Fibroblast of lung (primary cell): ENCODE measurements around the gene ZNF697. TPM values are rescaled to one million over a fixed set of nuclear protein-coding genes. Genes with fewer than 3 reads are reported as not detected.
"Not testable (repeated sequence)": the region's sequence is repeated elsewhere in the genome, so short reads cannot be mapped to it uniquely, and the experiment has no call there.

Experiments used
- DNase-seq, 2 donors: peaks; one replicate each; pipeline versions ENCODE4 v3.0.0 to v3.0.0-alpha.2; 2010; ENCODE audit warnings: low read depth in 2 of 2
- H2AFZ ChIP-seq: 2 replicates; pipeline ENCODE4 v1.5.1; 2012; ENCODE audit warnings: low read length, control low read depth, inconsistent platforms
- H3K27ac ChIP-seq: 2 replicates; pipeline ENCODE4 v1.5.1; 2011; ENCODE audit warnings: low read length, control low read depth; ENCODE audit not compliant: insufficient read depth
- H3K27me3 ChIP-seq: 2 replicates; pipeline ENCODE4 v1.5.1; 2011; ENCODE audit warnings: mild to moderate bottlenecking, low read length; ENCODE audit not compliant: control insufficient read depth, insufficient read depth
- H3K36me3 ChIP-seq: 2 replicates; pipeline ENCODE4 v1.5.1; 2011; ENCODE audit warnings: low read length; ENCODE audit not compliant: control insufficient read depth, insufficient read depth
- H3K4me1 ChIP-seq: 2 replicates; pipeline ENCODE4 v1.5.1; 2011; ENCODE audit warnings: low read length; ENCODE audit not compliant: control insufficient read depth, insufficient read depth; ENCODE audit errors: extremely low read depth
- H3K4me2 ChIP-seq: 2 replicates; pipeline ENCODE4 v1.5.1; 2011; ENCODE audit warnings: low read length, control low read depth; ENCODE audit not compliant: insufficient read depth; ENCODE audit errors: extremely low read depth
- H3K4me3 ChIP-seq, 4 experiments: fragments of 200-600 bp in 1 of 4; sonication (generic) in 1 of 4; replicated peaks in 1 of 4; 2 replicates each; pipeline ENCODE4 v1.5.1; 2011 to 2016; ENCODE audit warnings: low read length in 4 of 4, low read depth in 3 of 4, mild to moderate bottlenecking in 3 of 4, control low read depth in 2 of 4, inconsistent platforms in 1 of 4, mixed read lengths in 1 of 4; ENCODE audit not compliant: insufficient read depth in 1 of 4; ENCODE audit errors: control extremely low read depth in 1 of 4
- H3K79me2 ChIP-seq: 2 replicates; pipeline ENCODE4 v1.5.1; 2012; ENCODE audit warnings: mild to moderate bottlenecking, low read length, inconsistent platforms; ENCODE audit not compliant: control insufficient read depth, insufficient read depth
- H3K9ac ChIP-seq: 2 replicates; pipeline ENCODE4 v1.5.1; 2011; ENCODE audit warnings: mild to moderate bottlenecking, low read length, control low read depth; ENCODE audit not compliant: insufficient read depth
- H3K9me3 ChIP-seq: 2 replicates; pipeline ENCODE4 v1.5.1; 2012; ENCODE audit warnings: low read depth, low read length; ENCODE audit not compliant: control insufficient read depth, insufficient read depth
- H4K20me1 ChIP-seq: 2 replicates; pipeline ENCODE4 v1.5.1; 2011; ENCODE audit warnings: low read length; ENCODE audit not compliant: control insufficient read depth, insufficient read depth; ENCODE audit errors: extremely low read depth
- CTCF ChIP-seq, 2 donors: IDR thresholded peaks in 1 of 2; conservative IDR thresholded peaks in 1 of 2; 1 replicate in 1 of 2; 2 replicates in 1 of 2; pipeline ENCODE4 v1.5.1; 2011 to 2012; ENCODE audit warnings: low read length in 2 of 2, control low read depth in 1 of 2, inconsistent platforms in 1 of 2, low read depth in 1 of 2, mild to moderate bottlenecking in 1 of 2
- EZH2 ChIP-seq: IDR thresholded peaks from 2 replicates; pipeline ENCODE4 v1.5.1; 2012; ENCODE audit warnings: low read length, control low read depth, mild to moderate bottlenecking; ENCODE audit errors: missing control alignments
- polyA plus RNA-seq, 2 donors: library from polyadenylated mRNA; depleted of rRNA in 1 of 2; stranded (reverse) in 1 of 2; unstranded in 1 of 2; fragments of >200 nt; gene quantifications; 2 replicates each; pipeline ENCODE4 v1.2.1, GENCODE V29; 2011 to 2012; ENCODE audit warnings: missing spikeins in 1 of 2
- total RNA-seq: library from RNA; depleted of rRNA; stranded (reverse); fragments of >200 nt; gene quantifications from 2 replicates; pipeline ENCODE4 v1.2.1, GENCODE V29; 2014

ZNF697 gene
- total and polyA plus RNA-seq, 2 donors (not counting 1 experiment from before 2014, with no cell fraction given) = 9.6 to 23.0 TPM

GRCh38 chr1:119622311-119623192 lies 25.5 kb downstream of the ZNF697 start:
- DNase-seq = no peak
- H3K79me2 ChIP-seq = peaks cover 11% of the 10 kb centered on the region
- H3K27me3 ChIP-seq = no peaks in the 10 kb centered on the region

GRCh38 chr1:119621705-119622104 lies 26.4 kb downstream of the ZNF697 start:
- no peak overlapping the region for H3K27ac ChIP-seq
- H3K4me1 ChIP-seq = peaks cover 11% of the 10 kb centered on the region
- no peaks in the 10 kb centered on the region for H4K20me1 ChIP-seq
- no peak for DNase-seq
- TF ChIP-seq EZH2 = no peak
- TF ChIP-seq CTCF (conservative IDR thresholded peaks at IDR 0.05 in 1 of 2, IDR thresholded peaks at IDR 0.05 in 1 of 2; ENCODE audit: low read depth in 1 of 2, low read length in 2 of 2) = no peak
- H3K9ac ChIP-seq = no peak overlapping the region
- H3K36me3 ChIP-seq = peaks cover 11% of the 10 kb centered on the region
- H3K9me3 ChIP-seq = no peaks in the 10 kb centered on the region
- no peak overlapping the region for H3K4me3 ChIP-seq
- no peak overlapping the region for H3K4me2 ChIP-seq
- peaks cover 6% of the 10 kb centered on the region for H3K79me2 ChIP-seq
- no peak overlapping the region for H2AFZ ChIP-seq
- H3K27me3 ChIP-seq = no peaks in the 10 kb centered on the region

More at GRCh38 chr1:119622311-119623192, 25.5 kb downstream of the ZNF697 start:
- Histone ChIP-seq H3K4me2 (no peak overlapping the region), H4K20me1 (no peaks in the 10 kb centered on the region), H3K4me1 (peaks cover 16% of the 10 kb centered on the region), H3K27ac (no peak overlapping the region), H3K9me3 (no peaks in the 10 kb centered on the region), H2AFZ (no peak overlapping the region), H3K4me3 (no peak overlapping the region), H3K36me3 (peaks cover 11% of the 10 kb centered on the region), H3K9ac (no peak overlapping the region)
- TF ChIP-seq CTCF (conservative IDR thresholded peaks at IDR 0.05 in 1 of 2, IDR thresholded peaks at IDR 0.05 in 1 of 2; ENCODE audit: low read depth in 1 of 2, low read length in 2 of 2) = no peak
- no peak for TF ChIP-seq EZH2

- Histone ChIP-seq H3K4me3 (no peak overlapping the region), H3K36me3 (peaks cover 5% of the 10 kb centered on the region), H3K4me1 (peaks cover 6% of the 10 kb centered on the region), H3K79me2 (no peaks in the 10 kb centered on the region), H3K27me3 (no peaks in the 10 kb centered on the region), H3K9me3 (no peaks in the 10 kb centered on the region), H2AFZ (no peak overlapping the region), H3K9ac (no peak overlapping the region), H3K27ac (no peak overlapping the region), H3K4me2 (no peak overlapping the region), H4K20me1 (no peaks in the 10 kb centered on the region)
- DNase-seq = peak in 1 of 2 donors; percentile 50
- no peak for TF ChIP-seq EZH2
- TF ChIP-seq CTCF (conservative IDR thresholded peaks at IDR 0.05 in 1 of 2, IDR thresholded peaks at IDR 0.05 in 1 of 2; ENCODE audit: low read depth in 1 of 2, low read length in 2 of 2) = no peak
Observed at GRCh38 chr1:119617751-119618691, 30.0 kb downstream of the ZNF697 start.

- H3K27me3 ChIP-seq, H3K36me3 ChIP-seq, H3K4me2 ChIP-seq, H3K9me3 ChIP-seq, H3K27ac ChIP-seq, H2AFZ ChIP-seq, H4K20me1 ChIP-seq, H3K79me2 ChIP-seq, H3K4me3 ChIP-seq, H3K9ac ChIP-seq, DNase-seq, H3K4me1 ChIP-seq: not testable (repeated sequence)
Observed at GRCh38 chr1:119616748-119617147, 31.3 kb downstream of the ZNF697 start.
